T-helper 9 cell (primary cell): ENCODE data around the gene NUDT17.
A peak's percentile ranks its signal among the peaks of the same experiment; 100 is the strongest.

ENCODE experiments used
- DNase-seq: peaks from one replicate; pipeline ENCODE4 v3.0.0-alpha.2; 2020

NUDT17 gene

GRCh38 chr1:145849356-145850160 lies 4.1 kb downstream of the NUDT17 start:
- DNase-seq = no peak

GRCh38 chr1:145855426-145855948 lies 10.1 kb downstream of the NUDT17 start:
- DNase-seq = no peak

- no peak for DNase-seq
Measured at GRCh38 chr1:145857170-145857569, 11.7 kb downstream of the NUDT17 start.

- DNase-seq = peak; percentile 66
Measured at GRCh38 chr1:145858238-145858900, 12.9 kb downstream of the NUDT17 start.

GRCh38 chr1:145858901-145859490 lies 13.6 kb downstream of the NUDT17 start, which contains the start of gene PIAS3:
PIAS3 (minus strand) TSS chr1:145859081; CDS start chr1:145858990, 91 bp downstream.
- DNase-seq = peak; percentile 73

GRCh38 chr1:145859491-145860023 lies 14.1 kb downstream of the NUDT17 start:
- peak; percentile 70 for DNase-seq

GRCh38 chr1:145863282-145864018 lies 18.0 kb downstream of the NUDT17 start:
- DNase-seq = no peak

- DNase-seq = no peak
Measured at GRCh38 chr1:145868232-145868631, 22.8 kb downstream of the NUDT17 start.

GRCh38 chr1:145871994-145872924 lies 26.8 kb downstream of the NUDT17 start:
- DNase-seq = peak; percentile 12

GRCh38 chr1:145874646-145875045 lies 29.2 kb downstream of the NUDT17 start:
- no peak for DNase-seq

GRCh38 chr1:145877923-145878486 lies 32.6 kb downstream of the NUDT17 start:
- DNase-seq = no peak

- no peak for DNase-seq
Measured at GRCh38 chr1:145878724-145879123, 33.3 kb downstream of the NUDT17 start.

GRCh38 chr1:145879775-145880174 lies 34.3 kb downstream of the NUDT17 start:
- no peak for DNase-seq

GRCh38 chr1:145884675-145885074 lies 39.2 kb downstream of the NUDT17 start:
- no peak for DNase-seq

- peak; percentile 79 for DNase-seq
Measured at GRCh38 chr1:145885738-145886287, 40.4 kb downstream of the NUDT17 start, which contains the start of gene ANKRD35. ANKRD35 (minus strand) TSS chr1:145885866; CDS start chr1:145885758, 108 bp downstream.

GRCh38 chr1:145886390-145886789 lies 41.0 kb downstream of the NUDT17 start:
- DNase-seq = no peak

- DNase-seq = no peak
Measured at GRCh38 chr1:145886816-145887215, 41.4 kb downstream of the NUDT17 start.

GRCh38 chr1:145887631-145888030 lies 42.2 kb downstream of the NUDT17 start:
- no peak for DNase-seq

GRCh38 chr1:145889722-145890121 lies 44.3 kb downstream of the NUDT17 start:
- no peak for DNase-seq

GRCh38 chr1:145891143-145891542 lies 45.7 kb downstream of the NUDT17 start:
- DNase-seq = no peak
